Measurements from ENCODE around the gene BMP8A. TPM values are rescaled to one million over a fixed set of nuclear protein-coding genes. Genes with fewer than 3 reads are reported as not detected.

The BMP8A gene
- total RNA-seq, 4 donors from 2014 or later = 0.40 to 4.0 (median 1.2) TPM

DNA sequence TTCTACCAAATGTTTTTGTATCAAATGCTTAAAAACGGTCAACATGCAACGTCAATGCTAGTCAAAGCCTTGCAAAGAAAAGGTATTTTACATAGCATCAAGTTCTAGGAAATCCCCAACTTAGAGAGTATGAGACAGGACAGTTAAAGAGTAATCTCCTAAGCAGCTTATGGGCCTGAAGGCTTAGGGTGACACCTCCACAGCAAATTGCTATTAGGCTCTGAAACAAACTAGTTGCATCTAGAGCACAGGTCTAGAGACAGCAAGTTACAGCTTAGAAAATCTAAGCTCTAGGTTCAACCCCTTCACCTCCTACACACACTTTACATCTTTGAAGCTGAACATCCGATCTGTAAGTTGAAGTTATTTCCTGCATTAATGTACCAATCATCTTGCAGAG is 71.5 kb downstream of the BMP8A start:
- no peaks in the 10 kb centered on the region for H3K27me3 ChIP-seq
- no peak overlapping the region for H3K27ac ChIP-seq
- TF ChIP-seq EP300 (IDR thresholded peaks at IDR 0.05) (no peak), POLR2A (IDR thresholded peaks at IDR 0.05) (no peak), POLR2AphosphoS5 (IDR thresholded peaks at IDR 0.05) (no peak)
- TF ChIP-seq, protein P1, sequence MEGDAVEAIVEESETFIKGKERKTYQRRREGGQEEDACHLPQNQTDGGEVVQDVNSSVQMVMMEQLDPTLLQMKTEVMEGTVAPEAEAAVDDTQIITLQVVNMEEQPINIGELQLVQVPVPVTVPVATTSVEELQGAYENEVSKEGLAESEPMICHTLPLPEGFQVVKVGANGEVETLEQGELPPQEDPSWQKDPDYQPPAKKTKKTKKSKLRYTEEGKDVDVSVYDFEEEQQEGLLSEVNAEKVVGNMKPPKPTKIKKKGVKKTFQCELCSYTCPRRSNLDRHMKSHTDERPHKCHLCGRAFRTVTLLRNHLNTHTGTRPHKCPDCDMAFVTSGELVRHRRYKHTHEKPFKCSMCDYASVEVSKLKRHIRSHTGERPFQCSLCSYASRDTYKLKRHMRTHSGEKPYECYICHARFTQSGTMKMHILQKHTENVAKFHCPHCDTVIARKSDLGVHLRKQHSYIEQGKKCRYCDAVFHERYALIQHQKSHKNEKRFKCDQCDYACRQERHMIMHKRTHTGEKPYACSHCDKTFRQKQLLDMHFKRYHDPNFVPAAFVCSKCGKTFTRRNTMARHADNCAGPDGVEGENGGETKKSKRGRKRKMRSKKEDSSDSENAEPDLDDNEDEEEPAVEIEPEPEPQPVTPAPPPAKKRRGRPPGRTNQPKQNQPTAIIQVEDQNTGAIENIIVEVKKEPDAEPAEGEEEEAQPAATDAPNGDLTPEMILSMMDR (IDR thresholded peaks at IDR 0.05) = no peak
- H3K4me3 ChIP-seq = no peak overlapping the region
- H3K9me3 ChIP-seq = no peaks in the 10 kb centered on the region
- peaks cover 0 to 7% (median 3%) of the 10 kb centered on the region in 3 donors for H3K4me1 ChIP-seq
- 72 to 82% methylated on average over 2 to 3 of the region's 3 CpGs for WGBS, 2 donors (ENCODE audit: low coverage in 1 of 2)
- H3K36me3 ChIP-seq = peaks cover 5 to 91% of the 10 kb centered on the region in 2 donors
- no peak for ATAC-seq

DNA sequence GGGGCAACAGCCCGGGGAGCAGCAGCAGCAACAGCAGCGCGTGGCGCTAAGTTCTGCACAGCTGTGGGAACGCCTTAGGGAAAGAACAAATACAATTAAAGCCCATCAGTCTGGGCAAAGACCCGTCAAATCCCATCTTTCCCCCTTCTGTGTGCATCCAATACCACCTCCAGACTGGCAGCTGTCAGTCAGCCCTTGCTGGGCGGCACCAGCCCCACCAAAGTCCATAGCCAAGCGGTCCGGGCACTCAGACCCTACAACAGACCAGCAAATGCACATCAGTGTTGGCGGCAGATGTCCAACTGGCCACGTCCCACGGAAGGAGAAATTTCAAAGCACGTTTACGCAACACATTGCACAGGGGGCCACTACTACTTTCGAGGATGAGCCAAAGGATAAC is 72.2 kb downstream of the BMP8A start:
- H3K4me3 ChIP-seq = no peak overlapping the region
- H3K27me3 ChIP-seq = no peaks in the 10 kb centered on the region
- H3K4me1 ChIP-seq = peaks cover 0 to 2% (median 2%) of the 10 kb centered on the region in 3 donors
- no peak for TF ChIP-seq POLR2A (IDR thresholded peaks at IDR 0.05)
- no peak for TF ChIP-seq EP300 (IDR thresholded peaks at IDR 0.05)
- TF ChIP-seq, protein P1 (IDR thresholded peaks at IDR 0.05) = no peak
- TF ChIP-seq POLR2AphosphoS5 (IDR thresholded peaks at IDR 0.05) = no peak
- no peaks in the 10 kb centered on the region for H3K9me3 ChIP-seq
- H3K36me3 ChIP-seq = peaks cover 5 to 98% of the 10 kb centered on the region in 2 donors
- no peak overlapping the region for H3K27ac ChIP-seq
- WGBS, 2 donors (ENCODE audit: low coverage in 1 of 2) = 60 to 92% methylated on average over 1 to 4 of the region's 15 CpGs
- ATAC-seq = no peak

DNA sequence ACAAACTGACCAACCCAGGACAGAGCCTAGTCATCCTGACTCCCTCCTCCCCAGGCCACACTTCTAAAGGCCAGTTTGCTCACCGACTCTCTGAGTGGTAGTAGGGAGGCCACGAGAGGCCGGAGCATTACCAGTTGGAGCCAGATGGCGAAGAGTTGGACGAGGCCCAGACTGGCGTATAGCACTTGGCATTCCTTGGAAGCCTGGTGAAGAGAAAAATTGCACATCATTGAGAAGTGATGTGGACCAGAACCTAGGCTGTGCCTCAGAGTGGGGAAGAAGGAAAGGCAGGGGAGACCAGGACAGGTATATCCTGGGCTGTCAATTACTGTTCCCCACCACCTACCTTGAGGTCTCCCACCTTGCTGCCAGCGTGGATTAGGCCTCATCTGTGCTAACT is 72.9 kb downstream of the BMP8A start:
- TF ChIP-seq POLR2A (IDR thresholded peaks at IDR 0.05) = no peak
- TF ChIP-seq, protein P1 (IDR thresholded peaks at IDR 0.05) = no peak
- no peak for TF ChIP-seq POLR2AphosphoS5 (IDR thresholded peaks at IDR 0.05)
- no peak for TF ChIP-seq EP300 (IDR thresholded peaks at IDR 0.05)
- Histone ChIP-seq H3K27ac (no peak overlapping the region), H3K4me3 (no peak overlapping the region), H3K4me1 (no peaks in the 10 kb centered on the region), H3K36me3 (peaks cover 9 to 100% of the 10 kb centered on the region in 2 donors), H3K27me3 (no peaks in the 10 kb centered on the region), H3K9me3 (no peaks in the 10 kb centered on the region)
- ATAC-seq = no peak
- WGBS, 2 donors (ENCODE audit: low coverage in 1 of 2) = 88% methylated on average over 5 of the region's 7 CpGs; no CpG with 5 or more reads in 1 of the 2 donors

DNA sequence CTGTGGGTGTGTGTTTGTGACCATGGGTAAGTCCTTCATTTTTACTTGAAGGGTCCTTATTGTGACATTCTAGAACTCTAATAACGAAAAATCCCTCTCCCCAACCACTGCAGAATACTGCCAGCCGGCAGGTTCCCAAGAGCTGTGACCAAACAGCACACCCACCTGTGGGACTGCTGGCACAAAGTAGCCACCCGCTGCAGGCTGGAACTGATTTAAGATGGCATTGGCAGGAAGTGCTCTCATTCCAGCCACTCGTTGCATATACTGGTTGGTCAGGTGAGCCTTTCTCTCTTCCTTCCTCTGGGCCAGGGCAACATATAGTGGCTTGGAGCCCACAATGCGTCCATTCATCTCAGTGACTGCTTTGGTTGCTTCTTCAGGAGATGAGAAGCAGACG is 73.5 kb downstream of the BMP8A start:
- Histone ChIP-seq H3K9me3 (no peaks in the 10 kb centered on the region), H3K27ac (no peak overlapping the region), H3K36me3 (peaks cover 9 to 100% of the 10 kb centered on the region in 2 donors), H3K27me3 (no peaks in the 10 kb centered on the region), H3K4me1 (no peaks in the 10 kb centered on the region), H3K4me3 (no peak overlapping the region)
- TF ChIP-seq EP300 (IDR thresholded peaks at IDR 0.05) = no peak
- TF ChIP-seq, protein P1 (IDR thresholded peaks at IDR 0.05) = no peak
- TF ChIP-seq POLR2AphosphoS5 (IDR thresholded peaks at IDR 0.05) = no peak
- TF ChIP-seq POLR2A (IDR thresholded peaks at IDR 0.05) = no peak
- ATAC-seq = no peak
- 84 to 100% methylated on average over 1 to 4 of the region's 6 CpGs for WGBS, 2 donors (ENCODE audit: low coverage in 1 of 2)

- 70 to 80% methylated on average over 5 of the region's 5 CpGs for WGBS, 2 donors (ENCODE audit: low coverage in 1 of 2)
- ATAC-seq = no peak
- H3K36me3 ChIP-seq = peaks cover 4 to 100% of the 10 kb centered on the region in 2 donors
Measured at GRCh38 chr1:39566441-39567137, 75.2 kb downstream of the BMP8A start.

More at GRCh38 chr1:39566441-39567137, 75.2 kb downstream of the BMP8A start:
- Histone ChIP-seq H3K4me3 (no peak overlapping the region), H3K27me3 (no peaks in the 10 kb centered on the region), H3K4me1 (no peaks in the 10 kb centered on the region), H3K9me3 (no peaks in the 10 kb centered on the region), H3K27ac (no peak overlapping the region)
- TF ChIP-seq POLR2A (IDR thresholded peaks at IDR 0.05) = no peak
- no peak for TF ChIP-seq EP300 (IDR thresholded peaks at IDR 0.05)
- TF ChIP-seq, protein P1 (IDR thresholded peaks at IDR 0.05) = no peak
- no peak for TF ChIP-seq POLR2AphosphoS5 (IDR thresholded peaks at IDR 0.05)

All from gastroesophageal sphincter (tissue), 4 donors.